Fibroblast of skin of back (primary cell): Measurements from ENCODE around the gene MOK.
"Not testable (repeated sequence)": the region's sequence is repeated elsewhere in the genome, so short reads cannot be mapped to it uniquely, and the experiment has no call there.

ENCODE experiments used
- DNase-seq: peaks from one replicate; pipeline ENCODE4 v3.0.0-alpha.2; 2013

Gene MOK

GRCh38 chr14:102321456-102322422, 16.8 kb upstream of the MOK start:
- DNase-seq, result no peak

- no peak for DNase-seq
These were observed 15.9 kb upstream of the MOK start for GRCh38 chr14:102320671-102321455.

GRCh38 chr14:102320033-102320660, 15.2 kb upstream of the MOK start:
- DNase-seq, result peak; percentile 48

- DNase-seq, result peak; percentile 90
These were observed 14.5 kb upstream of the MOK start, which contains the start of gene ZNF839 for GRCh38 chr14:102319351-102320032. Gene ZNF839, plus strand, starts transcription at chr14:102319746. Its CDS starts 20 bp downstream, at chr14:102319766.

- no peak for DNase-seq
These were observed 13.9 kb upstream of the MOK start for GRCh38 chr14:102318781-102319276.

GRCh38 chr14:102317564-102318248, 12.7 kb upstream of the MOK start:
- peak; percentile 44 for DNase-seq

- peak; percentile 92 for DNase-seq
These were observed 12.0 kb upstream of the MOK start for GRCh38 chr14:102316743-102317563.

- DNase-seq, result peak; percentile 71
These were observed 11.4 kb upstream of the MOK start for GRCh38 chr14:102316338-102316742.

GRCh38 chr14:102315121-102315520, 10.2 kb upstream of the MOK start:
- no peak for DNase-seq

GRCh38 chr14:102314242-102315011, 9.5 kb upstream of the MOK start:
- DNase-seq, result peak; percentile 74

- no peak for DNase-seq
These were observed 1.3 kb downstream of the MOK start for GRCh38 chr14:102303664-102304063.

- DNase-seq, result not testable (repeated sequence)
These were observed 6.5 kb downstream of the MOK start for GRCh38 chr14:102298303-102299070.

- no peak for DNase-seq
These were observed 7.4 kb downstream of the MOK start for GRCh38 chr14:102297436-102298170.

- no peak for DNase-seq
These were observed 9.7 kb downstream of the MOK start for GRCh38 chr14:102295270-102295669.

GRCh38 chr14:102293781-102294180, 11.2 kb downstream of the MOK start:
- no peak for DNase-seq

GRCh38 chr14:102292441-102292840, 12.5 kb downstream of the MOK start:
- no peak for DNase-seq

- DNase-seq, result no peak
These were observed 16.8 kb downstream of the MOK start for GRCh38 chr14:102288139-102288538.

- no peak for DNase-seq
These were observed 19.9 kb downstream of the MOK start for GRCh38 chr14:102285106-102285505.
